GM12878 (cell line): ENCODE results near the gene MRPL27. TPM values are rescaled to one million over a fixed set of nuclear protein-coding genes. Genes with fewer than 3 reads are reported as not detected.

Experiments used
- ATAC-seq: fragments of 200-7000 bp; cut with Tn5 transposase; 3 replicates; pipeline ENCODE4 v1.9.1; 2020; ENCODE audit warnings: mild to moderate bottlenecking, moderate library complexity
- BruUV-seq: library from RNA; stranded (reverse); fragments of 400-500 nt; replicated peaks from 2 replicates; lab custom pipeline; 2021; lab: Mats Ljungman, UMichigan
- CTCF ChIA-PET: fragments of 300-600 bp; sonication (Branson Sonifier 250); formaldehyde crosslinking; extraction: SDS; loops from one replicate; lab custom pipeline; 2021; ENCODE audit warnings: inconsistent platforms; lab: Yijun Ruan, JAX
- POLR2A ChIA-PET: fragments of 350-600 bp; formaldehyde crosslinking; extraction: SDS; loops from one replicate; lab custom pipeline; 2021; ENCODE audit warnings: inconsistent platforms; lab: Charles Lee
- RAD21 ChIA-PET: fragments of 300-600 bp; sonication (Branson Sonifier 250); formaldehyde crosslinking; loops from one replicate; lab custom pipeline; 2023; ENCODE audit warnings: antibody characterized with exemption; ENCODE audit not compliant: unreplicated experiment; lab: Charles Lee
- SMC1A ChIA-PET: fragments of 300-600 bp; sonication (Branson Sonifier 250); formaldehyde crosslinking; loops from one replicate; lab custom pipeline; 2023; ENCODE audit not compliant: unreplicated experiment, uncharacterized antibody; lab: Charles Lee
- DNase-seq: peaks from one replicate; pipeline ENCODE4 v3.0.0-alpha.2; 2011; ENCODE audit warnings: low read depth, low spot score
- FAIRE-seq: peaks from 3 replicates; lab custom pipeline; 2011; peaks lifted over from hg19 to GRCh38; lab: Jason Lieb, UNC
- H2AFZ ChIP-seq: 2 replicates; pipeline ENCODE4 v1.6.0; 2011; ENCODE audit warnings: low read depth, low read length, control low read depth; ENCODE audit not compliant: control insufficient read depth
- H3K27ac ChIP-seq: 2 replicates; pipeline ENCODE4 v1.5.1; 2011; ENCODE audit warnings: control low read depth; ENCODE audit not compliant: control insufficient read depth, insufficient read depth
- H3K27me3 ChIP-seq, 2 experiments: replicated peaks in 1 of 2; 2 replicates each; pipeline versions ENCODE4 v1.6.0 to v1.6.1; 2011; ENCODE audit warnings: low read length in 1 of 2; ENCODE audit not compliant: control insufficient read depth in 2 of 2, insufficient read depth in 2 of 2
- H3K36me3 ChIP-seq, 2 experiments: 2 replicates each; pipeline ENCODE4 v1.5.1; 2011; ENCODE audit warnings: low read length in 1 of 2; ENCODE audit not compliant: control insufficient read depth in 2 of 2, insufficient read depth in 2 of 2
- H3K4me1 ChIP-seq: 2 replicates; pipeline ENCODE4 v1.6.1; 2011; ENCODE audit warnings: mild to moderate bottlenecking, low read length, moderate library complexity, mixed read lengths; ENCODE audit not compliant: control insufficient read depth, insufficient read depth
- H3K4me2 ChIP-seq: 2 replicates; pipeline ENCODE4 v1.6.0; 2011; ENCODE audit warnings: control low read depth; ENCODE audit not compliant: control insufficient read depth, insufficient read depth
- H3K4me3 ChIP-seq: fragments of 200-600 bp; sonication (generic); 2 replicates; pipeline ENCODE4 v1.5.1; 2016
- H3K79me2 ChIP-seq: 2 replicates; pipeline ENCODE4 v1.6.0; 2011; ENCODE audit warnings: low read length; ENCODE audit not compliant: control insufficient read depth, insufficient read depth
- H3K9ac ChIP-seq: 2 replicates; pipeline ENCODE4 v1.8.0; 2011; ENCODE audit warnings: low read length, control low read depth, mixed read lengths; ENCODE audit not compliant: control insufficient read depth, insufficient read depth
- H3K9me3 ChIP-seq: replicated peaks from 3 replicates; pipeline ENCODE4 v1.5.1; 2011; ENCODE audit warnings: mild to moderate bottlenecking, low read length; ENCODE audit not compliant: control insufficient read depth, insufficient read depth
- H4K20me1 ChIP-seq: 2 replicates; pipeline ENCODE4 v1.6.0; 2011; ENCODE audit not compliant: control insufficient read depth, insufficient read depth
- E2F8 ChIP-seq: fragments of 450-650 bp; IDR thresholded peaks from 2 replicates; pipeline ENCODE4 v1.6.1; 2018; ENCODE audit warnings: mild to moderate bottlenecking, low read depth, moderate library complexity; ENCODE audit not compliant: partially characterized antibody
- FOS ChIP-seq: IDR thresholded peaks from 3 replicates; pipeline ENCODE4 v1.6.1; 2011; ENCODE audit warnings: borderline replicate concordance; ENCODE audit not compliant: insufficient read length; ENCODE audit errors: extremely low read depth
- HDGF ChIP-seq: fragments of 450-650 bp; IDR thresholded peaks from 2 replicates; pipeline ENCODE4 v1.6.1; 2016; ENCODE audit warnings: antibody characterized with exemption
- MEF2B ChIP-seq: fragments of 450-650 bp; IDR thresholded peaks from 2 replicates; pipeline ENCODE4 v1.6.1; 2018; ENCODE audit warnings: mild to moderate bottlenecking, moderate library complexity; ENCODE audit not compliant: partially characterized antibody, poor library complexity, severe bottlenecking
- PBX3 ChIP-seq: IDR thresholded peaks from 2 replicates; pipeline ENCODE4 v1.6.1; 2011; ENCODE audit warnings: mild to moderate bottlenecking, low read depth, low read length, moderate library complexity; ENCODE audit not compliant: insufficient replicate concordance
- POLR2AphosphoS5 ChIP-seq: IDR thresholded peaks from 2 replicates; pipeline ENCODE4 v1.6.1; 2011; ENCODE audit warnings: mild to moderate bottlenecking, low read length, inconsistent platforms
- POU2F2 ChIP-seq: IDR thresholded peaks from 3 replicates; pipeline ENCODE4 v1.6.1; 2011; ENCODE audit warnings: low read depth, mild to moderate bottlenecking, low read length, borderline replicate concordance
- SIX5 ChIP-seq: IDR thresholded peaks from 2 replicates; pipeline ENCODE4 v1.6.1; 2011; ENCODE audit warnings: mild to moderate bottlenecking, low read depth, low read length, moderate library complexity; ENCODE audit not compliant: severe bottlenecking
- SMAD5 ChIP-seq: IDR thresholded peaks from 2 replicates; pipeline ENCODE4 v1.6.1; 2016; ENCODE audit warnings: antibody characterized with exemption, low read depth
- SREBF2 ChIP-seq: IDR thresholded peaks from 2 replicates; pipeline ENCODE4 v1.6.1; 2012; ENCODE audit warnings: mild to moderate bottlenecking, low read length
- TARDBP ChIP-seq: IDR thresholded peaks from 2 replicates; pipeline ENCODE4 v1.6.1; 2016; ENCODE audit warnings: borderline replicate concordance
- WGBS: methylation state at CpG from one replicate; pipeline ENCODE4 v1.1.6; 2016; ENCODE audit warnings: low lambda C conversion rate; ENCODE audit not compliant: insufficient replicate concordance, insufficient coverage; ENCODE audit errors: missing lambda C conversion rate; 5-methylcytosine and 5-hydroxymethylcytosine counted together
- in situ Hi-C: fragments of 300-500 bp; cut with MboI; formaldehyde crosslinking; loops from 9 replicates; pipeline ENCODE4 v1.14.3; 2018; ENCODE audit warnings: mixed read lengths
- intact Hi-C: fragments of 100-400 bp; cut with micrococcal nuclease; formaldehyde crosslinking; loops from one replicate; pipeline ENCODE4 v1.14.2; 2022; ENCODE audit not compliant: unreplicated experiment
- polyA plus RNA-seq, 11 experiments: library from polyadenylated mRNA; depleted of rRNA in 4 of 11; unstranded in 6 of 11; stranded (reverse) in 5 of 11; fragments of >200 nt; fragmentation: Nextera tagmentation in 4 of 11; fragmentation: Illumina TruSeq in 1 of 11; extraction: Ambion mirVana in 4 of 11; extraction: Trizol in 1 of 11; gene quantifications; 1 replicate in 1 of 11; 2 replicates in 10 of 11; pipeline versions ENCODE4 v1.2.1 to v1.2.3, GENCODE V29; 2011 to 2016; ENCODE audit warnings: inconsistent platforms in 2 of 11, missing spikeins in 2 of 11, low read depth in 1 of 11
- total RNA-seq, 4 experiments: library from RNA; depleted of rRNA in 3 of 4; stranded (reverse); fragments of >200 nt in 3 of 4; fragmentation: Illumina TruSeq in 1 of 4; extraction: Trizol in 1 of 4; gene quantifications; 2 replicates each; pipeline versions ENCODE4 v1.2.1 to v1.2.3, GENCODE V29; 2013 to 2021

Gene MRPL27
- total and polyA plus RNA-seq, 10 of the 15 experiments (the other 5 are each of a cell fraction or from before 2014, with no cell fraction given): 83.0 to 390 (median 131) TPM

- intact Hi-C loops: no loop called here
- no peak overlapping the region for H3K9ac ChIP-seq
- WGBS: 67% methylated on average over 3 of the region's 3 CpGs
- peaks cover 3% of the 10 kb centered on the region; the same call in 1 of the 2 replicates for H3K4me1 ChIP-seq
- H3K27ac ChIP-seq: no peak overlapping the region
- no peak overlapping the region for H3K4me3 ChIP-seq
- ChIA-PET RAD21 (no interaction called here), CTCF (interaction anchor here (1.6 kb wide), 1 partner anchor 11 kb away, joined by 6 read pairs; the partner anchor contains the start of gene LRRC59), SMC1A (no interaction called here), POLR2A (no interaction called here)
- peaks cover 38 to 49% of the 10 kb centered on the region in 2 experiments for H3K36me3 ChIP-seq
- in situ Hi-C loops: no loop called here
- no peaks in the 10 kb centered on the region for H3K27me3 ChIP-seq
- no TSS peak for BruUV-seq
- DNase-seq: no peak
- ATAC-seq: no peak
- H2AFZ ChIP-seq: no peak overlapping the region
- no peak overlapping the region for H3K4me2 ChIP-seq
- H3K79me2 ChIP-seq: no peaks in the 10 kb centered on the region; the same call in 1 of the 2 replicates
- FAIRE-seq: no peak
- no peak; the same call in 1 of the 2 replicates for TF ChIP-seq POLR2AphosphoS5
- TF ChIP-seq SIX5: no peak
- TF ChIP-seq HDGF: no peak
- no peak for TF ChIP-seq TARDBP
- no peak for TF ChIP-seq E2F8
- TF ChIP-seq PBX3: no peak
- no peak for TF ChIP-seq POU2F2
- TF ChIP-seq FOS: no peak
- TF ChIP-seq SMAD5: no peak
- no peak for TF ChIP-seq MEF2B
- TF ChIP-seq SREBF2: no peak
- no peaks in the 10 kb centered on the region for H4K20me1 ChIP-seq
- H3K9me3 ChIP-seq: no peaks in the 10 kb centered on the region
Observed at GRCh38 chr17:50386510-50386909, 13.5 kb upstream of the MRPL27 start.
